Mononuclear cell (primary cell): ENCODE data around the gene FKBP1C. TPM values are rescaled to one million over a fixed set of nuclear protein-coding genes. Genes with fewer than 3 reads are reported as not detected.
"Not testable (repeated sequence)": the region's sequence is repeated elsewhere in the genome, so short reads cannot be mapped to it uniquely, and the experiment has no call there.

Experiments used
- H3K27me3 ChIP-seq: 2 replicates; pipeline ENCODE4 v1.6.0; 2011; ENCODE audit warnings: low read length, control low read depth; ENCODE audit not compliant: insufficient read depth
- H3K4me1 ChIP-seq: 2 replicates; pipeline ENCODE4 v1.5.1; 2011; ENCODE audit warnings: mild to moderate bottlenecking, low read length, control low read depth; ENCODE audit not compliant: insufficient read depth
- H3K4me3 ChIP-seq: 2 replicates; pipeline ENCODE4 v1.5.1; 2011; ENCODE audit warnings: mild to moderate bottlenecking, low read length, moderate library complexity
- H3K9me3 ChIP-seq: 2 replicates; pipeline ENCODE4 v1.5.1; 2011; ENCODE audit warnings: low read depth, mild to moderate bottlenecking, control low read depth, low read length
- total RNA-seq: library from RNA; depleted of rRNA; stranded (reverse); fragments of >200 nt; gene quantifications from one replicate; pipeline ENCODE4 v1.2.3, GENCODE V29; 2012

The FKBP1C gene
- total RNA-seq = 0.73 TPM

DNA sequence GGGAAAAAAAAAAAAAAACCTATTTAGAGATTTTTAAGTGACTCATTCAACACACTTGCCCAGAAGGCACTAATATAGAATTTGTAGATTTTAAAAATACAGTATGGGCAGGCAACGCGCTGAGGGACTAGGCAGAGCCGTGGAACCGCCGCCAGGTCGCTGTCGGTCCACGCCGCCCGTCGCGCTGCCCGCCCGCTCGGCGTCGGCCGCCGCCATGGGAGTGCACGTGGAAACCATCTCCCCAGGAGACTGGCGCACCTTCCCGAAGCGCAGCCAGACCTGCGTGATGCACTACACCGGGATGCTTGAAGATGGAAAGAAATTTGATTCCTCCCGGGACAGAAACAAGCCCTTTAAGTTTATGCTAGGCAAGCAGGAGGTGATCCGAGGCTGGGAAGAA lies at the start of gene FKBP1C:
FKBP1C (plus strand) TSS at position 127 of the 400 bp plus-strand sequence.
- H3K4me1 ChIP-seq, H3K9me3 ChIP-seq, H3K4me3 ChIP-seq, H3K27me3 ChIP-seq: not testable (repeated sequence)

GRCh38 chr6:63164047-63164803 lies 47.0 kb upstream of the FKBP1C start:
- H3K4me1 ChIP-seq, H3K9me3 ChIP-seq, H3K27me3 ChIP-seq, H3K4me3 ChIP-seq: not testable (repeated sequence)

- H3K4me3 ChIP-seq = no peak overlapping the region
- no peaks in the 10 kb centered on the region for H3K4me1 ChIP-seq
- no peaks in the 10 kb centered on the region for H3K27me3 ChIP-seq
- H3K9me3 ChIP-seq = no peaks in the 10 kb centered on the region
Measured at GRCh38 chr6:63174173-63174572, 37.1 kb upstream of the FKBP1C start.

- H3K4me3 ChIP-seq = no peak overlapping the region
- no peaks in the 10 kb centered on the region for H3K9me3 ChIP-seq
- H3K4me1 ChIP-seq = no peaks in the 10 kb centered on the region
- no peaks in the 10 kb centered on the region for H3K27me3 ChIP-seq
Measured at GRCh38 chr6:63176181-63176580, 35.1 kb upstream of the FKBP1C start.

DNA sequence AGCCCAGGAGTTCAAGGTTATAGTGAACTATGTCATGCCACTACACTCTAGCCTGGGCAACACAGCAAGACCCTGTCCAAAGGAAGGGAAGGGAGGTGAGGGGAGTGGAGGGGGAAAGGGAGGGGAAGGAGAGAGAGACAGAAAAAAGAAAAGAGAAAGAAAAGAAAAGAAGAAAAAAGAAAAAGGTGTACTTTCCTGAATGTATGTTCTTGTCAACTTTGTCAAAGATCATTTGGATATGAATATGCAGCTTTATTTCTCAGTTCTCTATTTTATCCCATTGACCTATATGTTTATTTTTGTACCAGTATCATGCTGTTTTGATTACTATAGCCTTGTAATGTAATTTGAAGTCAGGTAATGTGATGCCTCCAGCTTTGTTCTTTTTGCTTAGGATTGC lies 30.9 kb upstream of the FKBP1C start:
- H3K4me1 ChIP-seq = no peaks in the 10 kb centered on the region

DNA sequence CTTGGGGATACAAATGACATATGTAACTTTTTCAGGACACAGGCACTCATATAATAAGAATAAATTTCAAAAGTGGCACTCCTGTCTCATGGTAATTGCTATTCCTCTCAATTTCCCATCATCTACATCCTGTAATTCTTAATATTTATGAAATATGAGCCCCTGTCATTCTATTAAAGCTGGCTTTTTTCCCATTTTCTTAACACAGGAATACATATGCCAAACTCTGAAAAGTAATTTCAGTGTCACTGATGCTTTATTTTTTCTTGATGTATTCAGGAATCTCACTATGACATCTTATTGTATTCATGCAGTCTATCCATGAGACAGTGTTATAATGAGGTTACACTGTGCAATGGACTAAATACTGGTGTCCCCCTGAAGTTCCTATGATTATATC lies 24.3 kb upstream of the FKBP1C start:
- no peaks in the 10 kb centered on the region for H3K4me1 ChIP-seq
- H3K27me3 ChIP-seq = no peaks in the 10 kb centered on the region
- H3K9me3 ChIP-seq = no peaks in the 10 kb centered on the region
- H3K4me3 ChIP-seq = no peak overlapping the region

More for the DNA sequence above, 30.9 kb upstream of the FKBP1C start:
- Histone ChIP-seq H3K27me3 (no peaks in the 10 kb centered on the region), H3K9me3 (no peaks in the 10 kb centered on the region), H3K4me3 (no peak overlapping the region)

DNA sequence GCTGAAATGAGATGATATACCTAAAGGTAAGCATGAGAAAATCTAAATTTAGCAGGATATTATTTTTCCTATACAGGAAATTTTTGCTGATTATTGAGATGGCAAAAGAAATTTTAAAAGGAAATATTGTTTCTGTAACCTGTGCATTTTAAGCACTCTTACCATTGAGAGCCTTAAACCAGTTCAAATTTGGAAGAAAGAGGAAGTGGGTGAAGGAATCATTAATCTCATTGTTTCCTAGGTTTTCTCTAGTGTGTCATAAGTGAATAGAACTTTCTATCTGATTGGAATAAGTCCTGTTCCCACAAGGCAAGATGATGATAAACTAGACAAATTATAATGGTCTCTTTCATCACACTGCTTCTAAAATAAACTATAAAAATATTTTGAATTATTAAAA lies 22.4 kb upstream of the FKBP1C start:
- Histone ChIP-seq H3K27me3 (no peaks in the 10 kb centered on the region), H3K4me3 (no peak overlapping the region), H3K9me3 (no peaks in the 10 kb centered on the region), H3K4me1 (no peaks in the 10 kb centered on the region)

- Histone ChIP-seq H3K4me1 (no peaks in the 10 kb centered on the region), H3K4me3 (no peak overlapping the region), H3K9me3 (no peaks in the 10 kb centered on the region), H3K27me3 (no peaks in the 10 kb centered on the region)
Measured at GRCh38 chr6:63193324-63193723, 17.9 kb upstream of the FKBP1C start.

DNA sequence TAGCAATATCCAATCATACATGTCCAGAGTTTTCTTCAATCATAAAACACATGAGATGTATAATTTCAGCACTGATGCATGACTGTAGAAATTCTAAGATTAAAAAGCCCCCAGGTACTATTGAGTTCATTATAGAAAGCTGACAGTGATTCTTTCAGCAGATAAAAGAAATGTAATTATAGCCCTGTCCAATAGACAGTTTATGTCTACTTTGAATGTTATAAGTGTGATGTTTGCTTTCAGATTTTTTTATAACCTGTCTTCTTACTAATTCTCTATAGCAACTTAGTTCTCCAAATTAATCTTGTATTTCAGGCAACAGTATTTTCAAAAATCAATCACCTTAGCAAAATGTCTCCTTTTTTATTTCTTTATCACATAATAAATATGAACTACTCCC lies 13.5 kb upstream of the FKBP1C start:
- Histone ChIP-seq H3K4me3 (no peak overlapping the region), H3K4me1 (no peaks in the 10 kb centered on the region), H3K9me3 (no peaks in the 10 kb centered on the region), H3K27me3 (no peaks in the 10 kb centered on the region)

DNA sequence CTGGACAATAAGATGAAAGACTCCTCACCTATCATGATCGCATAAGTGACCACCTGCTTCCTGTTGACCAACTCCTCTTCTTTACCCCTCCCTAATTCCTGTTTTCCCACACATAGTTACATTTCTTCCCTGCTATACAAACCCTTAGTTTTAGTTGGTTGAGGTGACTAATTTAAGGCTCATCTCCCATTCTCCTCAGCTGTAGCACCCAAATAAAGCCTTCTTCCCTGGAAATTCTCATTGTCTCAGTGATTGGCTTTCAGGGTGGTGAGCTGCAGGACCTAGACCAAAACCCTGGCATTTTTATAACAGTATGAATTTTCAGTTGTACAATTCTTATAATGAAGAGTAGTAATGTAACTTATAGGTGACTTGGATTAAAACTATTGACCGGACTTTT lies 2.1 kb downstream of the FKBP1C start:
- Histone ChIP-seq H3K27me3 (no peaks in the 10 kb centered on the region), H3K9me3 (peaks cover 6% of the 10 kb centered on the region), H3K4me3 (no peak overlapping the region), H3K4me1 (no peaks in the 10 kb centered on the region)

- Histone ChIP-seq H3K4me1 (no peaks in the 10 kb centered on the region), H3K4me3 (no peak overlapping the region), H3K27me3 (no peaks in the 10 kb centered on the region), H3K9me3 (peaks cover 6% of the 10 kb centered on the region)
Measured at GRCh38 chr6:63214816-63215215, 3.5 kb downstream of the FKBP1C start.

DNA sequence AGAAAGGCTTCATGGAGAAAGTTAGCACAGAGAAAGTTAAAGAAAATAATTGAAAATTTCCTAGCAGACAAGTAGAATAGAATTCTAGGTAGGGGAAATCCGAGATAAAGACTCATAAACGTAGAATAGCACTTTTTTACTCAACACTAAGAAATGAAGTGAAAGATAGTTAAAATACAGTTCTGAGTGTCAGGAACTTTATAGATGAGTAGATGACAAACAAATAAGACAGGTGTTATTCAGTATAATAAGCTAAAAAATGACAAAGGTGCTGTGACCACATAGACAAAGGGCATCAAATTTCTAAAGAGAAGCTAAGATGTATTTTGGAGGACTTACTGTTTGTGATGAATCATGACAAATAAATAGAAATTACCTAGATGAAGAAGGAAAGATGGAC lies 12.9 kb downstream of the FKBP1C start:
- Histone ChIP-seq H3K4me3 (no peak overlapping the region), H3K9me3 (no peaks in the 10 kb centered on the region), H3K4me1 (no peaks in the 10 kb centered on the region), H3K27me3 (no peaks in the 10 kb centered on the region)

DNA sequence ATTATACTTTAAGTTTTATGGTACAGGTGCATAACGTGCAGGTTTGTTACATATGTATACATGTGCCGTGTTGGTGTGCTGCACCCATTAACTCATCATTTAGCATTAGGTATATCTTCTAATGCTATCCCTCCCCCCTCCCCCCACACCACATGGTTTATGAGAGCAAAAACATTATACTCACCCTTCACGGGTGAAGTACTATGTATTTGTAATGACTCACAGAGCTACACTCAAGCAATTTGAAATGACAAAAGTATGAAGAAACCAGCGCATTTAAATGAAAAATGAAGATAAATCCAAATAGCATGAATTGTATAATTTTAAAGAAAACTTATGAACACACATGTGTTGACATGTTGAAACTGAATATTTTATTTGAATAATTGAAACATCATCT lies 14.7 kb downstream of the FKBP1C start:
- H3K4me3 ChIP-seq, H3K4me1 ChIP-seq, H3K27me3 ChIP-seq, H3K9me3 ChIP-seq: not testable (repeated sequence)

DNA sequence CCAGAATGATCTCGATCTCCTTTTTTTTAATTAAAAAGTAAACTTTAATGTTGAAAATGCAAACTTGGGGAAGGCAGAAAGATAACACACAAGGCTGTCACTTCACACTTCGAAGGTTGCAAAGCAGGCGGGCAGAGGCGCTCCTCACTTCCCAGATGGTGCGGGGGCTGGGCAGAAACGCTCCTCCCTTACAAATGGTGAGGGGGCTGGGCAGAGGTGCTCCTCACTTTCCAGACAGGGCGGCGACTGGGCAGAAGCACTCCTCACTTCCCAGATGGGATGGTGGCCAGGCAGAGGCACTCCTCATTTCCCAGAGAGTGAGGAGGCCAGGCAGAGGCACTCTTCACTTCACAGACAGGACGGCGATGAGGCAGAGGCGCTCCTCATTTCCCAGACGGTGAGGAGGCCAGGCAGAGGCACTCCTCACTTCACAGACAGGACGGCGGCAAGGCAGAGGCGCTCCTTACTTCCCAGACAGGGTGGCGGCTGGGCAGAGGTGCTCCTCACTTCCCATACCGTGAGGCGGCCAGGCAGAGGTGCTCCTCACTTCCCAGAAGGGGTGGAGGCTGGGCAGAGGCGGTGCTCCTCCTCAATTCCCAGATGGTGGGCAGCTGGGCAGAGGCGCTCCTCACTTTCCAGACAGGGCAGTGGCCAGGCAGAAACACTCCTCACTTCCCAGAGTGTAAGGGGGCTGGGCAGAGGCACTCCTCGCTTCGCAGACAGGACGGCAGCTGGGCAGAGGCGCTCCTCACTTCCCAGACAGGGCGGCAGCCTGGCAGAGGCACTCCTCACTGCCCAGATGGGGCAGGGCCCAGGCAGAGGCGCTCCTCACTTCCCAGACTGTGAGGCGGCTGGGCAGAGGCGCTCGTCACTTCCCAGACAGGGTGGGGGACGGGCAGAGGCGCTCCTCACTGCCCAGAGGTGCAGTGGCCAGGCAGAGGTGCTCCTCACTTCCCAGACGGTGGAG lies 16.9 kb downstream of the FKBP1C start:
- H3K27me3 ChIP-seq, H3K4me1 ChIP-seq, H3K4me3 ChIP-seq, H3K9me3 ChIP-seq: not testable (repeated sequence)

- H3K27me3 ChIP-seq, H3K4me3 ChIP-seq: not testable (repeated sequence)
Measured at GRCh38 chr6:63230027-63230426, 18.8 kb downstream of the FKBP1C start.

More at GRCh38 chr6:63230027-63230426, 18.8 kb downstream of the FKBP1C start:
- not testable (repeated sequence) for H3K4me1 ChIP-seq, H3K9me3 ChIP-seq
